K562 (cell line): Measurements from ENCODE around the gene EFCAB8. TPM values are rescaled to one million over a fixed set of nuclear protein-coding genes. Genes with fewer than 3 reads are reported as not detected.
A peak's percentile ranks its signal among the peaks of the same experiment; 100 is the strongest.

Experiments
- ATAC-seq: fragments of 200-7000 bp; cut with Tn5 transposase; 3 replicates; pipeline ENCODE4 v1.9.1; 2020; ENCODE audit warnings: moderate library complexity
- BruUV-seq: library from RNA; stranded (reverse); fragments of 400-500 nt; replicated peaks from 2 replicates; lab custom pipeline; 2021; lab: Mats Ljungman, UMichigan
- CTCF ChIA-PET: fragments of 300-600 bp; formaldehyde crosslinking; extraction: SDS; loops from one replicate; lab custom pipeline; 2021; ENCODE audit warnings: low intra/inter-chr PET ratio; lab: Yijun Ruan, JAX
- POLR2A ChIA-PET: fragments of 300-600, 350-650 bp; sonication (Branson Sonifier 250); formaldehyde crosslinking; extraction: SDS; loops from one replicate; lab custom pipeline; 2021; ENCODE audit warnings: antibody characterized with exemption, inconsistent platforms; lab: Yijun Ruan, JAX
- DNase-seq, 4 experiments: peaks; one replicate each; pipeline versions ENCODE4 v3.0.0 to v3.0.0-alpha.2; 2011 to 2018; ENCODE audit warnings: low spot score in 3 of 4, mixed read lengths in 3 of 4; ENCODE audit errors: extremely low read depth in 1 of 4
- FAIRE-seq: peaks from 2 replicates; lab custom pipeline; 2011; peaks lifted over from hg19 to GRCh38; lab: Jason Lieb, UNC
- H2AFZ ChIP-seq: 2 replicates; pipeline ENCODE4 v1.6.0; 2011; ENCODE audit warnings: low read depth, low read length, control low read depth, inconsistent platforms
- H3K27ac ChIP-seq: fragments of 200-600 bp; 3 replicates; pipeline ENCODE4 v1.8.0; 2011; ENCODE audit warnings: low read depth, mild to moderate bottlenecking, control low read depth, inconsistent platforms, low read length, moderate library complexity, mixed read lengths; ENCODE audit errors: extremely low read depth
- H3K27me3 ChIP-seq, 2 experiments: fragments of 300-600 bp in 1 of 2; 2 replicates in 1 of 2; 3 replicates in 1 of 2; pipeline versions ENCODE4 v1.6.0 to v1.8.0; 2011; ENCODE audit warnings: inconsistent platforms in 2 of 2, low read length in 2 of 2, mild to moderate bottlenecking in 1 of 2, mixed read lengths in 1 of 2, moderate library complexity in 1 of 2; ENCODE audit not compliant: control insufficient read depth in 2 of 2, insufficient read depth in 2 of 2
- H3K36me3 ChIP-seq: fragments of 300-600 bp; 3 replicates; pipeline ENCODE4 v1.8.0; 2011; ENCODE audit warnings: mild to moderate bottlenecking, low read length, inconsistent platforms; ENCODE audit not compliant: control insufficient read depth, insufficient read depth
- H3K4me1 ChIP-seq, 2 experiments: fragments of 200-600 bp in 1 of 2; replicated peaks in 1 of 2; 2 replicates in 1 of 2; 3 replicates in 1 of 2; pipeline versions ENCODE4 v1.5.1 to v1.8.0; 2011; ENCODE audit warnings: inconsistent platforms in 2 of 2, low read length in 2 of 2, mild to moderate bottlenecking in 1 of 2, mixed read lengths in 1 of 2, moderate library complexity in 1 of 2; ENCODE audit not compliant: control insufficient read depth in 2 of 2, insufficient read depth in 2 of 2
- H3K4me2 ChIP-seq: 2 replicates; pipeline ENCODE4 v1.6.1; 2011; ENCODE audit warnings: low read length, control low read depth, inconsistent platforms, mixed read lengths; ENCODE audit not compliant: insufficient read depth
- H3K4me3 ChIP-seq: fragments of 200-600 bp; sonication (generic), shearing (Covaris generic); 2 replicates; pipeline ENCODE4 v1.5.1; 2016; ENCODE audit warnings: control low read depth, inconsistent platforms
- H3K79me2 ChIP-seq: fragments of 200-600 bp; 3 replicates; pipeline ENCODE4 v1.8.0; 2011; ENCODE audit warnings: low read length, inconsistent platforms; ENCODE audit not compliant: control insufficient read depth, insufficient read depth
- H3K9ac ChIP-seq, 2 experiments: 2 replicates each; pipeline versions ENCODE4 v1.6.0 to v1.6.1; 2011; ENCODE audit warnings: low read depth in 2 of 2, low read length in 2 of 2, control low read depth in 1 of 2, inconsistent platforms in 1 of 2, mild to moderate bottlenecking in 1 of 2, mixed read lengths in 1 of 2; ENCODE audit not compliant: insufficient read depth in 1 of 2
- H3K9me1 ChIP-seq: one replicate; pipeline ENCODE4 v1.6.0; 2011; ENCODE audit warnings: inconsistent platforms, mild to moderate bottlenecking, low read length, moderate library complexity; ENCODE audit not compliant: control insufficient read depth, insufficient read depth
- H3K9me3 ChIP-seq: replicated peaks from 2 replicates; pipeline ENCODE4 v1.5.1; 2011; ENCODE audit warnings: low read depth, low read length, inconsistent platforms; ENCODE audit not compliant: control insufficient read depth, insufficient read depth
- H4K20me1 ChIP-seq: replicated peaks from 2 replicates; pipeline ENCODE4 v1.6.1; 2011; ENCODE audit warnings: low read length, inconsistent platforms, mixed read lengths; ENCODE audit not compliant: control insufficient read depth, insufficient read depth
- CHD4 ChIP-seq: fragments of 200-600 bp; sonication (generic); IDR thresholded peaks from 3 replicates; pipeline ENCODE4 v1.6.1; 2012; ENCODE audit warnings: low read depth, mild to moderate bottlenecking, mixed read lengths, low read length, inconsistent platforms; ENCODE audit not compliant: insufficient read depth, insufficient replicate concordance, poor library complexity, severe bottlenecking
- DDX20 ChIP-seq: fragments of 450-650 bp; IDR thresholded peaks from 2 replicates; pipeline ENCODE4 v1.6.1; 2016; ENCODE audit warnings: missing genetic modification characterization, low read depth, mild to moderate bottlenecking, missing compliant biosample characterization, moderate library complexity
- ZNF431 ChIP-seq: sonication (generic); formaldehyde crosslinking; IDR thresholded peaks from 2 replicates; pipeline ENCODE4 v1.8.0; 2022; ENCODE audit warnings: mild to moderate bottlenecking, missing genetic modification reagents
- WGBS: fragments of 100-300 bp; shearing (Covaris generic); methylation state at CpG from one replicate; pipeline ENCODE4 v1.1.6; 2016; ENCODE audit warnings: low coverage, mixed read lengths; ENCODE audit not compliant: insufficient coverage; ENCODE audit errors: missing lambda C conversion rate; 5-methylcytosine and 5-hydroxymethylcytosine counted together
- in situ Hi-C: fragments of 300-500 bp; cut with MboI; formaldehyde crosslinking; loops from 4 replicates; pipeline ENCODE4 v1.15.0; 2018; ENCODE audit warnings: inconsistent platforms, mixed read lengths
- intact Hi-C: fragments of 100-400 bp; cut with micrococcal nuclease; formaldehyde crosslinking; loops from 2 replicates; pipeline ENCODE4 v1.14.2; 2022
- polyA plus RNA-seq, 8 experiments: library from polyadenylated mRNA; depleted of rRNA in 4 of 8; stranded (reverse) in 5 of 8; unstranded in 3 of 8; fragments of >200 nt; fragmentation: Nextera tagmentation in 2 of 8; fragmentation: Illumina TruSeq in 1 of 8; extraction: Ambion mirVana in 2 of 8; extraction: Trizol in 1 of 8; gene quantifications; 2 replicates each; pipeline versions ENCODE4 v1.2.1 to v1.2.3, GENCODE V29; 2011 to 2014; ENCODE audit warnings: inconsistent platforms in 1 of 8, missing spikeins in 1 of 8
- total RNA-seq, 7 experiments: library from RNA; depleted of rRNA in 6 of 7; stranded (reverse); fragments of >200 nt in 6 of 7; fragmentation: Illumina TruSeq in 2 of 7; extraction: Trizol in 2 of 7; gene quantifications; 2 replicates each; pipeline versions ENCODE4 v1.2.1 to v1.2.3, GENCODE V29; 2011 to 2021; ENCODE audit warnings: low replicate concordance in 1 of 7

The EFCAB8 gene
- total and polyA plus RNA-seq, 9 of the 15 experiments (the other 6 are each of a cell fraction or from before 2014, with no cell fraction given) = 0.03 to 0.18 (median 0.11) TPM; not detected in 6

DNA sequence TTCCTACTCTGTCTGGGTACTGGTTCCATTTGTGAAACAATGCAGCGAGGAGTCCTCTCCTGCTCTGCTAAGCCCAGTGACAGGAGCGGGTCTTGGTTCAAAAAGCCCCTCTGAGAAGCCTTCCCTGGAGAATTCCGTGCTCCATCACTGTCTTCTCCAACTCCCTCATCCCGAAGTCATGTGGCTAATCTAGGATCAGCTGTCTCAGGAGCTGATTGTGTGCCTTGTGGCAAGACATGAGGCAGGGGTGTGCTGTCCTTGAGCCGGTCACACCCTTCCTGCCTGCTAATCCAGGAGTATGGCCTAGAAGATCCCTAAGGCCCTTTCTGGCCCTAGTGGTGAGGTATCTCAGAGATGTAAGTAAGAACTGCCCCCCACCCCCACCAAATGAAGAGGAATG, 72.0 kb downstream of the EFCAB8 start (continued):
- TF ChIP-seq DDX20 (tag) = no peak

DNA sequence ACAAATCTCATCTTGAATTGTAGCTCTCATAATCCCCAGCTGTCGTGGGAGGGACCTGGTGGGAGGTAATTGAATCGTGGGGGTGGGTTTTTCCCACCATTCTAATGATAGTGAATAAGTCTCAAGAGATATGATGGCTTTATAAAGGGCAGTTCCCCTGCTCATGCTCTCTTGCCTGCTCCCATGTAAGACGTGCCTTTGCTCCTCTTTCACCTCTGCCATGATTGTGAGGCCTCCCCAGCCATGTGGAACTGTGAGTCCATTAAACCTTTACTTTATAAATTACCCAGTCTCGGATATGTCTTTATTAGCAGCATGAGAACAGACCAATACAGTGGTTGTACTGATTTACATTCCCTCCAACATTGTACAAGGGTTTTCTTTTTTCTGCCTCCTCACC, 75.9 kb downstream of the EFCAB8 start:
- no TSS peak for BruUV-seq
- Histone ChIP-seq H4K20me1 (no peaks in the 10 kb centered on the region), H3K27ac (no peak overlapping the region), H3K4me1 (no peaks in the 10 kb centered on the region), H2AFZ (no peak overlapping the region), H3K4me3 (no peak overlapping the region), H3K79me2 (no peaks in the 10 kb centered on the region), H3K36me3 (no peaks in the 10 kb centered on the region), H3K27me3 (peaks cover 12 to 21% of the 10 kb centered on the region in 2 experiments; a peak in 3 of 5 replicates), H3K4me2 (no peak overlapping the region), H3K9ac (no peak overlapping the region), H3K9me1 (no peaks in the 10 kb centered on the region), H3K9me3 (no peaks in the 10 kb centered on the region)
- DNase-seq (no peak), FAIRE-seq (no peak), ATAC-seq (no peak)
- ChIA-PET CTCF (no interaction called here), POLR2A (no interaction called here)
- WGBS = 0% methylated on average over 4 of the region's 4 CpGs
- intact Hi-C loops = no loop called here
- in situ Hi-C loops = no loop called here
- TF ChIP-seq CHD4 = no peak
- peak; percentile 91 for TF ChIP-seq ZNF431 (CRISPR knock-in tag)
